Right lobe of liver (tissue), 4 donors: ENCODE results near the gene GRM7.

Source experiments
- POLR2A ChIP-seq: fragments of 450-650 bp; IDR thresholded peaks from one replicate; pipeline ENCODE4 v1.6.1; 2017; ENCODE audit warnings: antibody characterized with exemption, mild to moderate bottlenecking
- TF ChIP-seq, protein P1 (sequence below), 4 donors: fragments of 200-600 bp in 3 of 4; fragments of 450-650 bp in 1 of 4; IDR thresholded peaks; one replicate each; pipeline versions ENCODE4 v1.5.1 to v1.8.0; 2016 to 2022; ENCODE audit warnings: antibody characterized with exemption in 4 of 4, mild to moderate bottlenecking in 2 of 4
- donor health status: DM: no; HTN: no; CAD: no.
- donor health status: DM: no; HTN: no; CAD: no.
- donor health status: DM: no; HTN: yes; CAD: no.

DNA sequence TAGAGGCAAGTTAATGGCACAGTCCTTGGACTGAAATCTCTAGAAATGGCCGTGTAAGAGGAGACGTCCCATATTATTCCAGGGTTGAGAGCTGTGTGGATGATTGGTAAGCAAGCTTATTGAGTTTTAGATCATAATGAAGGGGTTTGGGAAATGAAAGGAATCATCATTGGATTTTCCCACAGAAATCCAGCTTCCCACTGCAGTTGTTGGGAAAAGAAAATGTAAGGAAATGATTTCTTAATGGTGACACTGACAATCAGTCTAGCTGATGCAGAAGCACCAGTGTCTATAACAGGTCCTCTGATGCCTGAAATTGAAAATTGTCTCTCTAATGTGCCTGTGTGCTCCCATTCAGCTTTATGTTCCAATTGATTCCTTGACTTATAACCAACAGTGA is 728.6 kb downstream of the GRM7 start:
- TF ChIP-seq, protein P1, sequence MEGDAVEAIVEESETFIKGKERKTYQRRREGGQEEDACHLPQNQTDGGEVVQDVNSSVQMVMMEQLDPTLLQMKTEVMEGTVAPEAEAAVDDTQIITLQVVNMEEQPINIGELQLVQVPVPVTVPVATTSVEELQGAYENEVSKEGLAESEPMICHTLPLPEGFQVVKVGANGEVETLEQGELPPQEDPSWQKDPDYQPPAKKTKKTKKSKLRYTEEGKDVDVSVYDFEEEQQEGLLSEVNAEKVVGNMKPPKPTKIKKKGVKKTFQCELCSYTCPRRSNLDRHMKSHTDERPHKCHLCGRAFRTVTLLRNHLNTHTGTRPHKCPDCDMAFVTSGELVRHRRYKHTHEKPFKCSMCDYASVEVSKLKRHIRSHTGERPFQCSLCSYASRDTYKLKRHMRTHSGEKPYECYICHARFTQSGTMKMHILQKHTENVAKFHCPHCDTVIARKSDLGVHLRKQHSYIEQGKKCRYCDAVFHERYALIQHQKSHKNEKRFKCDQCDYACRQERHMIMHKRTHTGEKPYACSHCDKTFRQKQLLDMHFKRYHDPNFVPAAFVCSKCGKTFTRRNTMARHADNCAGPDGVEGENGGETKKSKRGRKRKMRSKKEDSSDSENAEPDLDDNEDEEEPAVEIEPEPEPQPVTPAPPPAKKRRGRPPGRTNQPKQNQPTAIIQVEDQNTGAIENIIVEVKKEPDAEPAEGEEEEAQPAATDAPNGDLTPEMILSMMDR (IDR thresholded peaks at IDR 0.05): no peak
- TF ChIP-seq POLR2A: no peak
